Fibroblast of pulmonary artery (primary cell): ENCODE measurements around the gene RASGRP2.

Experiments used
- DNase-seq: peaks from one replicate; pipeline ENCODE4 v3.0.0-alpha.2; 2010; ENCODE audit warnings: low read depth
- H3K4me3 ChIP-seq: replicated peaks from 2 replicates; pipeline ENCODE4 v1.5.1; 2011; ENCODE audit warnings: low read depth, mild to moderate bottlenecking, control low read depth, low read length, moderate library complexity
- TF ChIP-seq, protein P1 (sequence below): IDR thresholded peaks from 2 replicates; pipeline ENCODE4 v1.5.1; 2011; ENCODE audit warnings: mild to moderate bottlenecking, control low read depth, low read length, inconsistent platforms; ENCODE audit errors: missing control alignments

The RASGRP2 gene

GRCh38 chr11:64788321-64789215 is 44.6 kb upstream of the RASGRP2 start:
- TF ChIP-seq, protein P1, sequence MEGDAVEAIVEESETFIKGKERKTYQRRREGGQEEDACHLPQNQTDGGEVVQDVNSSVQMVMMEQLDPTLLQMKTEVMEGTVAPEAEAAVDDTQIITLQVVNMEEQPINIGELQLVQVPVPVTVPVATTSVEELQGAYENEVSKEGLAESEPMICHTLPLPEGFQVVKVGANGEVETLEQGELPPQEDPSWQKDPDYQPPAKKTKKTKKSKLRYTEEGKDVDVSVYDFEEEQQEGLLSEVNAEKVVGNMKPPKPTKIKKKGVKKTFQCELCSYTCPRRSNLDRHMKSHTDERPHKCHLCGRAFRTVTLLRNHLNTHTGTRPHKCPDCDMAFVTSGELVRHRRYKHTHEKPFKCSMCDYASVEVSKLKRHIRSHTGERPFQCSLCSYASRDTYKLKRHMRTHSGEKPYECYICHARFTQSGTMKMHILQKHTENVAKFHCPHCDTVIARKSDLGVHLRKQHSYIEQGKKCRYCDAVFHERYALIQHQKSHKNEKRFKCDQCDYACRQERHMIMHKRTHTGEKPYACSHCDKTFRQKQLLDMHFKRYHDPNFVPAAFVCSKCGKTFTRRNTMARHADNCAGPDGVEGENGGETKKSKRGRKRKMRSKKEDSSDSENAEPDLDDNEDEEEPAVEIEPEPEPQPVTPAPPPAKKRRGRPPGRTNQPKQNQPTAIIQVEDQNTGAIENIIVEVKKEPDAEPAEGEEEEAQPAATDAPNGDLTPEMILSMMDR = no peak
- DNase-seq = no peak
- H3K4me3 ChIP-seq = no peak overlapping the region

DNA sequence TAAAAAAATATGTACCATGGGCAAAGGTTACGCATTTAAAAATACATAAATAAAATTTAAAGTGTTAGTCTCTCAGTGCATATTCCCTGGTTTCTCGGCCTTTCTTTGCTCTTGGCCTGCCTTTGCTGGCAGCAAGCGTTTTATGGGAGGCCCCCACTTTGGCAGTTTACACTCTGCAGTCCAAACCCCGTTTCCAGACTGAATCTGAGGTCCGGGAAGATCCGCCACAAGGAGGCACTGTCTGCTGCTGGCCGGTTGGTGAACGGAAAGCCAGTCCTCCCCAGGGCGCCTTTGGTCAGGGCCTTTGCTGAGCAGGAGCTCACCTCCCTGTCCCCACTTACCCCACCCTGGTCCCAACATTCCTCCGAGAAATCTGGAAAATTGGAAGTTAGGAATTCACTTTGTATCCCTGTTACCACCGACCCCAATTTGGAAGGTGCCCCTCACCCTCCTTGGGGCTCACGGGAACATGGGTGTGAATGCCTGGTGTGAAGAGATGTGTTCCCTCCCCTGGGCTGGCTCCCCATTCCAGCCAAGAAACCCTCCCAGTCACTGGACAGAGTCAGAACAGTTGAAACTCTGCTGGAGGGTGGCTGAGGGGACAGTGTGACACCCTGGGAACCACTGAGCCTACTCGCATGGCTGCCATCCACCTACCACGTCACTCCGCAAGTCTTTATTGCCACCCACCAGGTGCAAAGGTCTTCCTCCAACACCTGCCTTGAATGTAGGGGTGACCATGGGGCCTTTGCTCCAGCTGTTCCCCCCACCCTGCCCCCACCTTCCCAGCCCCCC is 43.8 kb upstream of the RASGRP2 start:
- peak; percentile 64 for DNase-seq
- no peak overlapping the region for H3K4me3 ChIP-seq
- TF ChIP-seq, protein P1 = peak; percentile 86

DNA sequence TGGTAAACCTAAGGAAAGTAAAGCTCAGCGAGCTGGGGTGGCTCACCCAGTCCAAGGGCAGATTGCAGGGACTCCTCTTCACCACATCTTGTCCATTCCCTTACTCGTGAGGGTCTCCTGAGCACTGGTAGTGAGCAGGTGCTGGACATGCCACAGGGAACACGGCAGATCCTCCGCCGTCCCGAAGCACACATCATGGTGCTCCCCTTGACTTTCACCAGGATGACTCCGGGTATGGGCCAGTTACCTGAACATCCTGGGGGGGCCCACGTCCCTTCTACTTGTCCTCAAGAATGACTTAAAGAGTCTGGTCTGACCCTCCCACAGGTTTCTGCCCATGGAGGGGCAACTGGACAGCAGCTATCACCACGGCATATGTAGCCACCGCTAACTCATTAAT is 42.4 kb upstream of the RASGRP2 start:
- TF ChIP-seq, protein P1 = no peak
- DNase-seq = no peak
- H3K4me3 ChIP-seq = no peak overlapping the region

- DNase-seq = no peak
- TF ChIP-seq, protein P1 = no peak
Measured at GRCh38 chr11:64784813-64785581, 41.1 kb upstream of the RASGRP2 start.

GRCh38 chr11:64778473-64779298 is 34.7 kb upstream of the RASGRP2 start, which contains the start of gene SF1:
TSS of gene SF1 (minus strand) at chr11:64778542. CDS start at chr11:64778392, 150 bp downstream.
- DNase-seq = peak; percentile 100
- TF ChIP-seq, protein P1 = no peak
- peak within 1 kb of the TSS; percentile 90 for H3K4me3 ChIP-seq

More at GRCh38 chr11:64784813-64785581, 41.1 kb upstream of the RASGRP2 start:
- no peak overlapping the region for H3K4me3 ChIP-seq

DNA sequence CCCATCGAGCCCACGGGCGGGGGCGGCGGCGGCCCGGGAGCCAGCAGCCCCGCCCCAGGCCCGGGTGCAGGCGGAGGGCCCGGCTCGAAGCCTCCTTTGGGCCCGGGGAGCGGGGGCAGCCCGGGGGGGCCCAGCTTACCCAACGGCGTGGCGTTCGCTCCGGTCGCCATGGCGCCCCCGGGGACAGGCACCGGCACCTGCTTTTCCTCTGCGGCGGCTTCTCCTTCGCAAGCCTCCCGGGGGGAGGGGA is 34.2 kb upstream of the RASGRP2 start:
- peak overlapping the region; percentile 90 for H3K4me3 ChIP-seq
- DNase-seq = no peak
- TF ChIP-seq, protein P1 = no peak
